B cell (primary cell): ENCODE measurements around the gene PYDC2. TPM values are rescaled to one million over a fixed set of nuclear protein-coding genes. Genes with fewer than 3 reads are reported as not detected.

Source experiments
- ATAC-seq: fragments of 200-7000 bp; cut with Tn5 transposase; one replicate; pipeline ENCODE4 v1.10.0; 2021; ENCODE audit warnings: low read depth, mild to moderate bottlenecking, moderate number of reproducible peaks, moderate library complexity
- CTCF ChIA-PET: fragments of 350-600 bp; sonication (Branson Sonifier 250); formaldehyde crosslinking; loops from one replicate; lab custom pipeline; 2021; ENCODE audit warnings: antibody characterized with exemption, inconsistent platforms; lab: Charles Lee
- POLR2A ChIA-PET: fragments of 350-600 bp; sonication (Branson Sonifier 250); formaldehyde crosslinking; loops from one replicate; lab custom pipeline; 2021; ENCODE audit warnings: antibody characterized with exemption; lab: Charles Lee
- DNase-seq: peaks from one replicate; pipeline ENCODE4 v3.0.0; 2013
- H2AFZ ChIP-seq: 2 replicates; pipeline ENCODE4 v1.6.1; 2012; ENCODE audit warnings: mild to moderate bottlenecking, low read depth, low read length; ENCODE audit not compliant: insufficient read depth, poor library complexity, severe bottlenecking
- H3K27ac ChIP-seq, 2 donors: 1 replicate in 1 of 2; 2 replicates in 1 of 2; pipeline ENCODE4 v1.5.1; 2012 to 2013; ENCODE audit warnings: low read length in 2 of 2, mild to moderate bottlenecking in 2 of 2, moderate library complexity in 1 of 2
- H3K27me3 ChIP-seq, 4 experiments: fragments of 200-600 bp in 1 of 4; sonication (generic) in 1 of 4; replicated peaks in 1 of 4; 1 replicate in 2 of 4; 2 replicates in 2 of 4; pipeline versions ENCODE4 v1.6.1 to v1.7.0; 2013 to 2016; ENCODE audit warnings: low read length in 3 of 4, mild to moderate bottlenecking in 2 of 4, mixed read lengths in 1 of 4, moderate library complexity in 1 of 4; ENCODE audit not compliant: insufficient read depth in 4 of 4, control insufficient read depth in 3 of 4; ENCODE audit errors: control extremely low read depth in 1 of 4
- H3K36me3 ChIP-seq, 2 experiments: replicated peaks in 1 of 2; 1 replicate in 1 of 2; 2 replicates in 1 of 2; pipeline versions ENCODE4 v1.6.1 to v1.7.1; 2013; ENCODE audit warnings: low read length in 1 of 2; ENCODE audit not compliant: insufficient read depth in 2 of 2, control insufficient read depth in 1 of 2; ENCODE audit errors: control extremely low read depth in 1 of 2, extremely low read depth in 1 of 2
- H3K4me1 ChIP-seq, 2 donors: fragments of 200-600 bp in 1 of 2; sonication (generic) in 1 of 2; 1 replicate in 1 of 2; 2 replicates in 1 of 2; pipeline versions ENCODE4 v1.5.1 to v1.6.1; 2013 to 2017; ENCODE audit warnings: low read length in 2 of 2; ENCODE audit not compliant: control insufficient read depth in 2 of 2, insufficient read depth in 2 of 2
- H3K4me2 ChIP-seq: replicated peaks from 2 replicates; pipeline ENCODE3; 2012; ENCODE audit warnings: mild to moderate bottlenecking, low read depth, low read length; ENCODE audit not compliant: poor library complexity, severe bottlenecking
- H3K4me3 ChIP-seq, 5 experiments: fragments of 200-600 bp in 1 of 5; sonication (generic) in 1 of 5; 1 replicate in 3 of 5; 2 replicates in 2 of 5; pipeline versions ENCODE4 v1.5.1 to v1.7.0; 2011 to 2016; ENCODE audit warnings: low read length in 4 of 5, mild to moderate bottlenecking in 4 of 5, low read depth in 2 of 5, control low read depth in 1 of 5, moderate library complexity in 1 of 5; ENCODE audit not compliant: insufficient read depth in 1 of 5; ENCODE audit errors: control extremely low read depth in 1 of 5, extremely low read depth in 1 of 5
- H3K79me2 ChIP-seq: fragments of 200-600 bp; sonication (generic); one replicate; pipeline ENCODE4 v1.6.0; 2016; ENCODE audit warnings: low read length; ENCODE audit not compliant: control insufficient read depth, insufficient read depth
- H3K9ac ChIP-seq: fragments of 200-600 bp; sonication (generic); 2 replicates; pipeline ENCODE4 v1.6.1; 2017; ENCODE audit warnings: mild to moderate bottlenecking, low read length, moderate library complexity
- H3K9me3 ChIP-seq, 3 donors: one replicate each; pipeline versions ENCODE4 v1.6.1 to v1.7.1; 2013; ENCODE audit warnings: low read length in 2 of 3; ENCODE audit not compliant: control insufficient read depth in 2 of 3, insufficient read depth in 1 of 3; ENCODE audit errors: control extremely low read depth in 1 of 3
- H4K20me1 ChIP-seq: 2 replicates; pipeline ENCODE4 v1.6.0; 2012; ENCODE audit warnings: mild to moderate bottlenecking, low read length; ENCODE audit not compliant: insufficient read depth, control insufficient read depth, poor library complexity, severe bottlenecking
- H3K27ac Mint-ChIP-seq: one replicate; pipeline ENCODE4 v1.8.0; 2021; ENCODE audit warnings: mixed read lengths
- H3K27me3 Mint-ChIP-seq: one replicate; pipeline ENCODE4 v1.8.0; 2021; ENCODE audit warnings: mixed read lengths
- H3K4me1 Mint-ChIP-seq: one replicate; pipeline ENCODE4 v1.8.0; 2021; ENCODE audit warnings: mixed read lengths
- H3K4me3 Mint-ChIP-seq: one replicate; pipeline ENCODE4 v1.8.0; 2021; ENCODE audit warnings: mixed read lengths
- H3K9me3 Mint-ChIP-seq: one replicate; pipeline ENCODE4 v1.8.0; 2022; ENCODE audit warnings: mixed read lengths; ENCODE audit not compliant: insufficient read depth
- EZH2 ChIP-seq: IDR thresholded peaks from 2 replicates; pipeline ENCODE4 v1.6.1; 2012; ENCODE audit warnings: borderline replicate concordance, low read depth, mild to moderate bottlenecking, moderate library complexity, low read length; ENCODE audit not compliant: insufficient read depth, poor library complexity, severe bottlenecking
- WGBS: methylation state at CpG from one replicate; pipeline ENCODE4 v1.1.5; 2013; ENCODE audit warnings: missing lambda C conversion rate; ENCODE audit not compliant: insufficient coverage; 5-methylcytosine and 5-hydroxymethylcytosine counted together
- intact Hi-C: fragments of 100-400 bp; cut with micrococcal nuclease; formaldehyde crosslinking; loops from one replicate; pipeline ENCODE4 v1.10.0; 2022
- polyA plus RNA-seq: library from polyadenylated mRNA; depleted of rRNA; stranded (reverse); fragments of >200 nt; gene quantifications from 2 replicates; pipeline ENCODE4 v1.2.3, GENCODE V29; 2012
- total RNA-seq, 2 donors: library from RNA; stranded (reverse); fragments of 120-200 nt in 1 of 2; gene quantifications; 1 replicate in 1 of 2; 2 replicates in 1 of 2; pipeline versions ENCODE4 v1.2.3 to v1.2.4, GENCODE V29; 2013 to 2022
- TF ChIP-seq, protein P1 (sequence below): fragments of 200-600 bp; IDR thresholded peaks from one replicate; pipeline ENCODE4 v1.8.0; 2022; ENCODE audit warnings: antibody characterized with exemption, mild to moderate bottlenecking

The PYDC2 gene
- total and polyA plus RNA-seq, 2 donors (not counting 1 experiment from before 2014, with no cell fraction given) = not detected

DNA sequence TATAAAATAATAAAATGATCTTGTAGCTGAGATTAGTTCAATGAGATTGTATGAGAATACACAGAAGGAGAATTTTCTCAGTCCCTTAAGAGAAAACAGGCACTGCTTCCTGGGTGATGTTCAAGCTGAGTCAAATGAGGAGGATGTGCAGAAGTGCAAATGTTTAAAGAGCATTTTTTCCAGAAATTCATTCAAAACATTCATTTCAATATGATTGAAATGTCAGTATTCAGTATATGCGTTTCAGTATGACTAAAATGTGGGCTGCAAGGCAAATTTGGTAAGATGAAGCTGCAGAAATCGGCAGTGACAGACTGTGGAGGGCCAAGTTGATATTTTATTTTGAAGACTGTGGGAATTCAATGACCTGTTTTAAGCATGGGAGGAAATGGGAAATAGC lies 19.3 kb upstream of the PYDC2 start:
- Mint-ChIP-seq H3K27me3 (peaks cover 23% of the 10 kb centered on the region), H3K4me1 (no peaks in the 10 kb centered on the region), H3K27ac (no peak overlapping the region), H3K4me3 (no peak overlapping the region), H3K9me3 (peaks cover 8% of the 10 kb centered on the region)
- TF ChIP-seq, protein P1, sequence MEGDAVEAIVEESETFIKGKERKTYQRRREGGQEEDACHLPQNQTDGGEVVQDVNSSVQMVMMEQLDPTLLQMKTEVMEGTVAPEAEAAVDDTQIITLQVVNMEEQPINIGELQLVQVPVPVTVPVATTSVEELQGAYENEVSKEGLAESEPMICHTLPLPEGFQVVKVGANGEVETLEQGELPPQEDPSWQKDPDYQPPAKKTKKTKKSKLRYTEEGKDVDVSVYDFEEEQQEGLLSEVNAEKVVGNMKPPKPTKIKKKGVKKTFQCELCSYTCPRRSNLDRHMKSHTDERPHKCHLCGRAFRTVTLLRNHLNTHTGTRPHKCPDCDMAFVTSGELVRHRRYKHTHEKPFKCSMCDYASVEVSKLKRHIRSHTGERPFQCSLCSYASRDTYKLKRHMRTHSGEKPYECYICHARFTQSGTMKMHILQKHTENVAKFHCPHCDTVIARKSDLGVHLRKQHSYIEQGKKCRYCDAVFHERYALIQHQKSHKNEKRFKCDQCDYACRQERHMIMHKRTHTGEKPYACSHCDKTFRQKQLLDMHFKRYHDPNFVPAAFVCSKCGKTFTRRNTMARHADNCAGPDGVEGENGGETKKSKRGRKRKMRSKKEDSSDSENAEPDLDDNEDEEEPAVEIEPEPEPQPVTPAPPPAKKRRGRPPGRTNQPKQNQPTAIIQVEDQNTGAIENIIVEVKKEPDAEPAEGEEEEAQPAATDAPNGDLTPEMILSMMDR = no peak
- TF ChIP-seq EZH2 = no peak
- intact Hi-C loops = no loop called here
- H3K27me3 ChIP-seq = peaks cover 0 to 2% (median 0%) of the 10 kb centered on the region in 4 experiments
- no peak overlapping the region for H3K4me3 ChIP-seq
- H2AFZ ChIP-seq = no peak overlapping the region
- no peaks in the 10 kb centered on the region for H3K36me3 ChIP-seq
- ATAC-seq = no peak
- H3K27ac ChIP-seq = no peak overlapping the region
- peaks cover 0 to 4% (median 0%) of the 10 kb centered on the region in 3 donors for H3K9me3 ChIP-seq
- no peaks in the 10 kb centered on the region for H4K20me1 ChIP-seq
- no peaks in the 10 kb centered on the region for H3K79me2 ChIP-seq
- DNase-seq = no peak
- CTCF ChIA-PET = no interaction called here
- no peak overlapping the region for H3K9ac ChIP-seq
- POLR2A ChIA-PET = no interaction called here
- WGBS = 49% methylated on average over 2 of the region's 2 CpGs
- H3K4me2 ChIP-seq = no peak overlapping the region
- no peaks in the 10 kb centered on the region for H3K4me1 ChIP-seq

DNA sequence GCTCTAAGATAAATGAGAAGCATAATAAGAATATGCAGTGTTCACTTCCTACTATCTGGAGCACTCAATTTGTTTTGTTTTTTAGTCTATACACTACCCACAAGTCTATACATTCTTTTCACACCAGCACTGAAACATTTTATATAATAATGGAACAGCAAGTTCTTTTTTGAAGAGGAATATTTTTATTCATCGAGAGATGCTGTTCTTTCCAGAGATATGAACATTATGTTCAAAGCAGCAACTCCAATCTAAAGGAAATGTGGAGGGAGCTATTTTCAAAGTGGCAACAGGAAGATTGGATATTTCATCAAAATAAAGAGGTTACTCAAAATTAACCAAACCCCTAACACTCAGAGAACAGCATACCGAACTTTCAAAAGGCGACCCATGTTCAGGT lies 16.4 kb upstream of the PYDC2 start:
- Histone ChIP-seq H3K4me1 (no peaks in the 10 kb centered on the region), H4K20me1 (no peaks in the 10 kb centered on the region), H3K36me3 (no peaks in the 10 kb centered on the region), H3K4me2 (no peak overlapping the region), H3K27ac (no peak overlapping the region), H3K9ac (no peak overlapping the region), H3K79me2 (no peaks in the 10 kb centered on the region), H3K9me3 (peaks cover 0 to 4% (median 0%) of the 10 kb centered on the region in 3 donors), H3K27me3 (peaks cover 0 to 2% (median 0%) of the 10 kb centered on the region in 4 experiments), H3K4me3 (no peak overlapping the region), H2AFZ (no peak overlapping the region)
- H3K27me3 Mint-ChIP-seq = peaks cover 23% of the 10 kb centered on the region
- ATAC-seq (no peak), DNase-seq (no peak)
- no peak overlapping the region for H3K4me3 Mint-ChIP-seq
- peaks cover 8% of the 10 kb centered on the region for H3K9me3 Mint-ChIP-seq
- intact Hi-C loops = no loop called here
- TF ChIP-seq EZH2 = no peak
- TF ChIP-seq, protein P1 = no peak
- no peak overlapping the region for H3K27ac Mint-ChIP-seq
- WGBS = no CpG with 5 or more reads among the region's 3 CpGs
- H3K4me1 Mint-ChIP-seq = no peaks in the 10 kb centered on the region
- ChIA-PET POLR2A (no interaction called here), CTCF (no interaction called here)
